WTC11 (cell line): ENCODE measurements around the gene WDR62. TPM values are rescaled to one million over a fixed set of nuclear protein-coding genes. Genes with fewer than 3 reads are reported as not detected.

Experiments used
- ATAC-seq: fragments of 200-7000 bp; cut with Tn5 transposase; 2 replicates; pipeline ENCODE4 v1.10.0; 2021; ENCODE audit warnings: mild to moderate bottlenecking, moderate library complexity
- CTCF ChIA-PET: fragments of 300-600 bp; sonication (Branson Sonifier 250); formaldehyde crosslinking; loops from one replicate; lab custom pipeline; 2021; ENCODE audit warnings: antibody characterized with exemption; lab: Charles Lee
- POLR2A ChIA-PET: fragments of 350-600 bp; sonication (Branson Sonifier 250); formaldehyde crosslinking; loops from one replicate; lab custom pipeline; 2021; ENCODE audit warnings: antibody characterized with exemption; lab: Charles Lee
- DNase-seq: peaks from one replicate; pipeline ENCODE4 v3.0.0; 2021; ENCODE audit warnings: low spot score
- H3K27ac Mint-ChIP-seq: 2 replicates; pipeline ENCODE4 v1.8.0; 2021; ENCODE audit warnings: mixed read lengths
- H3K27me3 Mint-ChIP-seq: 2 replicates; pipeline ENCODE4 v1.8.0; 2021; ENCODE audit warnings: low read depth, mild to moderate bottlenecking, moderate library complexity, mixed read lengths
- H3K36me3 Mint-ChIP-seq: 2 replicates; pipeline ENCODE4 v1.8.0; 2021; ENCODE audit warnings: mixed read lengths
- H3K4me1 Mint-ChIP-seq: 2 replicates; pipeline ENCODE4 v1.8.0; 2022; ENCODE audit warnings: mixed read lengths
- H3K4me3 Mint-ChIP-seq: 2 replicates; pipeline ENCODE4 v1.8.0; 2021; ENCODE audit warnings: mild to moderate bottlenecking, moderate library complexity, mixed read lengths
- H3K9me3 Mint-ChIP-seq: 2 replicates; pipeline ENCODE4 v1.8.0; 2021; ENCODE audit warnings: mixed read lengths
- ARID4B ChIP-seq: sonication (generic); formaldehyde crosslinking; IDR thresholded peaks from 2 replicates; pipeline ENCODE4 v1.8.0; 2023; ENCODE audit warnings: missing genetic modification reagents, mild to moderate bottlenecking, borderline replicate concordance
- CBFB ChIP-seq: sonication (generic); formaldehyde crosslinking; IDR thresholded peaks from 2 replicates; pipeline ENCODE4 v1.8.1; 2022; ENCODE audit warnings: mild to moderate bottlenecking, low read depth, missing genetic modification reagents
- CREB1 ChIP-seq: sonication (generic); formaldehyde crosslinking; IDR thresholded peaks from 2 replicates; pipeline ENCODE4 v1.8.0; 2023; ENCODE audit warnings: mild to moderate bottlenecking, missing genetic modification reagents
- GABPB1 ChIP-seq: sonication (generic); formaldehyde crosslinking; IDR thresholded peaks from 2 replicates; pipeline ENCODE4 v1.8.1; 2023; ENCODE audit warnings: mild to moderate bottlenecking, missing genetic modification reagents
- GRHL2 ChIP-seq: fragments of 250-450 bp; sonication (Bioruptor Pico); IDR thresholded peaks from 2 replicates; pipeline ENCODE4 v1.8.0; 2022; ENCODE audit warnings: mild to moderate bottlenecking, moderate library complexity; ENCODE audit not compliant: insufficient replicate concordance, severe bottlenecking
- JAZF1 ChIP-seq: fragments of 250-450 bp; sonication (Bioruptor Pico); IDR thresholded peaks from 2 replicates; pipeline ENCODE4 v1.9.0; 2021; ENCODE audit warnings: moderate library complexity, mild to moderate bottlenecking, inconsistent platforms
- JUN ChIP-seq: sonication (generic); formaldehyde crosslinking; IDR thresholded peaks from 2 replicates; pipeline ENCODE4 v1.8.0; 2023; ENCODE audit warnings: mild to moderate bottlenecking, missing genetic modification reagents
- MYBL2 ChIP-seq: sonication (generic); formaldehyde crosslinking; IDR thresholded peaks from 2 replicates; pipeline ENCODE4 v1.8.1; 2023; ENCODE audit warnings: mild to moderate bottlenecking, moderate library complexity, missing genetic modification reagents
- NFE2L1 ChIP-seq: sonication (generic); formaldehyde crosslinking; IDR thresholded peaks from 2 replicates; pipeline ENCODE4 v1.8.1; 2023; ENCODE audit warnings: missing genetic modification reagents
- NFYB ChIP-seq: sonication (generic); formaldehyde crosslinking; conservative IDR thresholded peaks from 2 replicates; pipeline ENCODE4 v1.8.0; 2022; ENCODE audit warnings: low read depth, missing genetic modification reagents
- OVOL2 ChIP-seq: fragments of 250-450 bp; sonication (Bioruptor Pico); IDR thresholded peaks from 2 replicates; pipeline ENCODE4 v1.9.0; 2021; ENCODE audit warnings: mild to moderate bottlenecking, borderline replicate concordance
- SMAD3 ChIP-seq: sonication (generic); formaldehyde crosslinking; IDR thresholded peaks from 2 replicates; pipeline ENCODE4 v1.8.0; 2022; ENCODE audit warnings: missing genetic modification reagents, mild to moderate bottlenecking, borderline replicate concordance
- SOX15 ChIP-seq: fragments of 250-450 bp; sonication (Bioruptor Pico); IDR thresholded peaks from 2 replicates; pipeline ENCODE4 v1.9.0; 2021; ENCODE audit warnings: mild to moderate bottlenecking
- SP1 ChIP-seq: sonication (generic); formaldehyde crosslinking; conservative IDR thresholded peaks from 2 replicates; pipeline ENCODE4 v1.8.1; 2022; ENCODE audit warnings: missing genetic modification reagents
- TCF7 ChIP-seq: sonication (generic); formaldehyde crosslinking; IDR thresholded peaks from 2 replicates; pipeline ENCODE4 v1.8.0; 2022; ENCODE audit warnings: mild to moderate bottlenecking, low read depth, missing genetic modification reagents, moderate library complexity
- ZBTB43 ChIP-seq: sonication (generic); formaldehyde crosslinking; IDR thresholded peaks from 2 replicates; pipeline ENCODE4 v1.8.1; 2023; ENCODE audit warnings: mild to moderate bottlenecking, missing genetic modification reagents
- ZNF219 ChIP-seq: sonication (generic); formaldehyde crosslinking; IDR thresholded peaks from 2 replicates; pipeline ENCODE4 v1.8.0; 2023; ENCODE audit warnings: missing genetic modification reagents, mild to moderate bottlenecking, borderline replicate concordance
- ZNF671 ChIP-seq: fragments of 250-450 bp; sonication (Bioruptor Pico); IDR thresholded peaks from 2 replicates; pipeline ENCODE4 v1.8.0; 2021; ENCODE audit warnings: mild to moderate bottlenecking
- total RNA-seq: library from RNA; stranded (reverse); gene quantifications from 3 replicates; pipeline ENCODE4 v1.2.3, GENCODE V29; 2021
- TF ChIP-seq, protein P1 (sequence below): fragments of 250-450 bp; sonication (Bioruptor Pico); IDR thresholded peaks from 2 replicates; pipeline ENCODE4 v1.9.0; 2021; ENCODE audit warnings: mild to moderate bottlenecking, borderline replicate concordance
- TF ChIP-seq, protein P2 (sequence below): sonication (generic); formaldehyde crosslinking; IDR thresholded peaks from 2 replicates; pipeline ENCODE4 v1.8.1; 2022; ENCODE audit warnings: mild to moderate bottlenecking, missing genetic modification reagents, moderate library complexity, borderline replicate concordance
- TF ChIP-seq, protein P3 (sequence below): fragments of 250-450 bp; sonication (Bioruptor Pico); IDR thresholded peaks from 2 replicates; pipeline ENCODE4 v1.8.0; 2021; ENCODE audit warnings: mild to moderate bottlenecking
- TF ChIP-seq, protein P4 (sequence below): fragments of 250-450 bp; sonication (Bioruptor Pico); IDR thresholded peaks from 2 replicates; pipeline ENCODE4 v1.9.0; 2021; ENCODE audit warnings: mild to moderate bottlenecking

WDR62 gene
- total RNA-seq, 1 experiment from 2014 or later: 40.0 TPM

- no peak for TF ChIP-seq ZBTB43 (CRISPR knock-in tag)
- no peak for TF ChIP-seq ZNF671
- no peak for TF ChIP-seq SMAD3 (CRISPR knock-in tag)
- TF ChIP-seq NFE2L1 (CRISPR knock-in tag): no peak
- TF ChIP-seq MYBL2 (CRISPR knock-in tag): no peak
- TF ChIP-seq, all 79 proteins: peak for 0
Measured at GRCh38 chr19:36142046-36142445, 87.3 kb downstream of the WDR62 start (continued).

GRCh38 chr19:36142496-36142895, 87.8 kb downstream of the WDR62 start:
- ChIA-PET CTCF (no interaction called here), POLR2A (no interaction called here)
- Mint-ChIP-seq H3K9me3 (no peaks in the 10 kb centered on the region), H3K27me3 (no peaks in the 10 kb centered on the region; the same call in 1 of the 2 replicates), H3K4me3 (peak overlapping the region; percentile 29; the same call in 1 of the 2 replicates), H3K4me1 (peaks cover 9% of the 10 kb centered on the region), H3K36me3 (peaks cover 47% of the 10 kb centered on the region), H3K27ac (no peak overlapping the region)
- no peak for TF ChIP-seq GRHL2 (CRISPR knock-in tag)
- no peak for TF ChIP-seq OVOL2 (CRISPR knock-in tag)
- DNase-seq (no peak), ATAC-seq (no peak)

- no peak for DNase-seq
- Mint-ChIP-seq H3K9me3 (no peaks in the 10 kb centered on the region), H3K27ac (no peak overlapping the region), H3K27me3 (no peaks in the 10 kb centered on the region; the same call in 1 of the 2 replicates), H3K36me3 (peaks cover 62% of the 10 kb centered on the region), H3K4me1 (peaks cover 9% of the 10 kb centered on the region), H3K4me3 (no peak overlapping the region)
- ChIA-PET CTCF (no interaction called here), POLR2A (no interaction called here)
- no peak for ATAC-seq
- no peak for TF ChIP-seq TCF7 (CRISPR knock-in tag)
- TF ChIP-seq, protein P1, sequence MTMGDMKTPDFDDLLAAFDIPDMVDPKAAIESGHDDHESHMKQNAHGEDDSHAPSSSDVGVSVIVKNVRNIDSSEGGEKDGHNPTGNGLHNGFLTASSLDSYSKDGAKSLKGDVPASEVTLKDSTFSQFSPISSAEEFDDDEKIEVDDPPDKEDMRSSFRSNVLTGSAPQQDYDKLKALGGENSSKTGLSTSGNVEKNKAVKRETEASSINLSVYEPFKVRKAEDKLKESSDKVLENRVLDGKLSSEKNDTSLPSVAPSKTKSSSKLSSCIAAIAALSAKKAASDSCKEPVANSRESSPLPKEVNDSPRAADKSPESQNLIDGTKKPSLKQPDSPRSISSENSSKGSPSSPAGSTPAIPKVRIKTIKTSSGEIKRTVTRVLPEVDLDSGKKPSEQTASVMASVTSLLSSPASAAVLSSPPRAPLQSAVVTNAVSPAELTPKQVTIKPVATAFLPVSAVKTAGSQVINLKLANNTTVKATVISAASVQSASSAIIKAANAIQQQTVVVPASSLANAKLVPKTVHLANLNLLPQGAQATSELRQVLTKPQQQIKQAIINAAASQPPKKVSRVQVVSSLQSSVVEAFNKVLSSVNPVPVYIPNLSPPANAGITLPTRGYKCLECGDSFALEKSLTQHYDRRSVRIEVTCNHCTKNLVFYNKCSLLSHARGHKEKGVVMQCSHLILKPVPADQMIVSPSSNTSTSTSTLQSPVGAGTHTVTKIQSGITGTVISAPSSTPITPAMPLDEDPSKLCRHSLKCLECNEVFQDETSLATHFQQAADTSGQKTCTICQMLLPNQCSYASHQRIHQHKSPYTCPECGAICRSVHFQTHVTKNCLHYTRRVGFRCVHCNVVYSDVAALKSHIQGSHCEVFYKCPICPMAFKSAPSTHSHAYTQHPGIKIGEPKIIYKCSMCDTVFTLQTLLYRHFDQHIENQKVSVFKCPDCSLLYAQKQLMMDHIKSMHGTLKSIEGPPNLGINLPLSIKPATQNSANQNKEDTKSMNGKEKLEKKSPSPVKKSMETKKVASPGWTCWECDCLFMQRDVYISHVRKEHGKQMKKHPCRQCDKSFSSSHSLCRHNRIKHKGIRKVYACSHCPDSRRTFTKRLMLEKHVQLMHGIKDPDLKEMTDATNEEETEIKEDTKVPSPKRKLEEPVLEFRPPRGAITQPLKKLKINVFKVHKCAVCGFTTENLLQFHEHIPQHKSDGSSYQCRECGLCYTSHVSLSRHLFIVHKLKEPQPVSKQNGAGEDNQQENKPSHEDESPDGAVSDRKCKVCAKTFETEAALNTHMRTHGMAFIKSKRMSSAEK (CRISPR knock-in tag): no peak
- TF ChIP-seq CBFB (CRISPR knock-in tag): no peak
- TF ChIP-seq GABPB1 (CRISPR knock-in tag): no peak
- no peak for TF ChIP-seq ZNF219 (CRISPR knock-in tag)
- no peak for TF ChIP-seq JAZF1 (CRISPR knock-in tag)
- TF ChIP-seq, protein P2, sequence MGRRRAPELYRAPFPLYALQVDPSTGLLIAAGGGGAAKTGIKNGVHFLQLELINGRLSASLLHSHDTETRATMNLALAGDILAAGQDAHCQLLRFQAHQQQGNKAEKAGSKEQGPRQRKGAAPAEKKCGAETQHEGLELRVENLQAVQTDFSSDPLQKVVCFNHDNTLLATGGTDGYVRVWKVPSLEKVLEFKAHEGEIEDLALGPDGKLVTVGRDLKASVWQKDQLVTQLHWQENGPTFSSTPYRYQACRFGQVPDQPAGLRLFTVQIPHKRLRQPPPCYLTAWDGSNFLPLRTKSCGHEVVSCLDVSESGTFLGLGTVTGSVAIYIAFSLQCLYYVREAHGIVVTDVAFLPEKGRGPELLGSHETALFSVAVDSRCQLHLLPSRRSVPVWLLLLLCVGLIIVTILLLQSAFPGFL: no peak
- TF ChIP-seq JUN (CRISPR knock-in tag): no peak
- TF ChIP-seq, protein P3, sequence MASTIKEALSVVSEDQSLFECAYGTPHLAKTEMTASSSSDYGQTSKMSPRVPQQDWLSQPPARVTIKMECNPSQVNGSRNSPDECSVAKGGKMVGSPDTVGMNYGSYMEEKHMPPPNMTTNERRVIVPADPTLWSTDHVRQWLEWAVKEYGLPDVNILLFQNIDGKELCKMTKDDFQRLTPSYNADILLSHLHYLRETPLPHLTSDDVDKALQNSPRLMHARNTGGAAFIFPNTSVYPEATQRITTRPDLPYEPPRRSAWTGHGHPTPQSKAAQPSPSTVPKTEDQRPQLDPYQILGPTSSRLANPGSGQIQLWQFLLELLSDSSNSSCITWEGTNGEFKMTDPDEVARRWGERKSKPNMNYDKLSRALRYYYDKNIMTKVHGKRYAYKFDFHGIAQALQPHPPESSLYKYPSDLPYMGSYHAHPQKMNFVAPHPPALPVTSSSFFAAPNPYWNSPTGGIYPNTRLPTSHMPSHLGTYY (CRISPR knock-in tag): no peak
- TF ChIP-seq ARID4B: no peak
- TF ChIP-seq, protein P4, sequence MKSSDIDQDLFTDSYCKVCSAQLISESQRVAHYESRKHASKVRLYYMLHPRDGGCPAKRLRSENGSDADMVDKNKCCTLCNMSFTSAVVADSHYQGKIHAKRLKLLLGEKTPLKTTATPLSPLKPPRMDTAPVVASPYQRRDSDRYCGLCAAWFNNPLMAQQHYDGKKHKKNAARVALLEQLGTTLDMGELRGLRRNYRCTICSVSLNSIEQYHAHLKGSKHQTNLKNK (CRISPR knock-in tag): no peak
- TF ChIP-seq SOX15: no peak
- no peak for TF ChIP-seq SP1 (CRISPR knock-in tag)
- TF ChIP-seq NFYB (CRISPR knock-in tag): no peak
- TF ChIP-seq CREB1 (CRISPR knock-in tag): no peak
- no peak for TF ChIP-seq SMAD3 (CRISPR knock-in tag)
Measured at GRCh38 chr19:36144624-36145023, 89.9 kb downstream of the WDR62 start.
